HL-60/S4 (cell line): ENCODE measurements around the gene VPS4A.

Experiments
- in situ Hi-C: fragments of 300-500 bp; cut with MboI; formaldehyde crosslinking; loops from 2 replicates; pipeline ENCODE4 v1.14.3; 2022; ENCODE audit warnings: low sequenced_read_pairs

Gene VPS4A

DNA sequence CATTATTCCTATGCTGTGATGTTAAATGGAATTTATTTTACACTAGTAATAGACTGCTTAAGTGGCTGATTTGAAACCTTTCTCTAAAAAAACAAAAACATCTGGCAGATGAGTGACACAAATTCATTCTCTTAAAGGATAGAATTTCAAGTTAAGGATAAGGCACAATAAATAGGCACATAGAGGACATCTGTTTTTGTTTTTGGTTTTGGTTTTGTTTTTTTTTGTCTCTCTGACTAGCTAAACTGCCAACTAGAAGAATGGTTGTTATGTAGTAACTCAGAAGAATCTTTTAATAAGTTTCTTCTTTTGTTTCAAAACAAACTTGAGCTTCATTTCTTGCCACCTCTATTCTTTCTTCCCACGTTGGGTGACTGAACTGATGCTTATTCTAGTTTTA is 5.1 kb upstream of the VPS4A start:
- in situ Hi-C loops = no loop called here

DNA sequence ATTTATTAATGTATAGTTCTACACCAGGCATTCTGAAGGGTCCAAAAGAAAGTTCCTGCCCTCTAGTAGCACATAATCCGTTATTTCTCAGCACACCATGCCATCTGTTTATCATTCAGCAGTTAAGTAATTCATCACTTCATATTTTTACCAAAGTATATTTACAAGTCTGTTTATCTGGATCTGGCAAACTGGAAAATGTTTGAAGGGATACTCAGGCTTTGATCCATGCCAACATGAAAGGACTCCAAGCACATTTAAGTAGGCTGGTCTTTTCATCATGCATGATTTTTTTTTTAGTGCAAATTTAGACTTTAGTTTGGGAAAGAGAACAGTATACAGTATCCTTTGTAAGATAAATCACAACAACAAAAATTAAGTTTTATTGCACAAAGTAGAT is 4.1 kb upstream of the VPS4A start:
- in situ Hi-C loops = no loop called here

DNA sequence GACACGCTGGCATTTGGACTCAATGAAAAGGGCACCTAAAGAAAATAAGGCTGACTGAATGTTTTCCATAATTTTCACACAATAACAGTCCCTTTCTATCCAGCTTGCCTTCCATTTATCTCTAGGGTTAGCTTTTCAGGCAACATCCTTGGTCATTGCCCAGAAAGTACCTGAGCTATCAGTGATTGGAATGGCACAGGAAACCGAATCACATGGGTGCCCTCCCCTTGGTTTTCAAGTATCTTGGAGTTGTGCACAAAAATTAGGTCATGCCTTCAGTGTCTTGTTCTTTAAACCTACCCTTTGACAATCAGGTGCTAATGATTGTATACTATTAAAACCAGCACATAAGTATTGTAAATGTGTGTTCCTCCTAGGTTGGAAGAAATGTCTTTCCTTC is 3.3 kb upstream of the VPS4A start:
- in situ Hi-C loops = no loop called here

DNA sequence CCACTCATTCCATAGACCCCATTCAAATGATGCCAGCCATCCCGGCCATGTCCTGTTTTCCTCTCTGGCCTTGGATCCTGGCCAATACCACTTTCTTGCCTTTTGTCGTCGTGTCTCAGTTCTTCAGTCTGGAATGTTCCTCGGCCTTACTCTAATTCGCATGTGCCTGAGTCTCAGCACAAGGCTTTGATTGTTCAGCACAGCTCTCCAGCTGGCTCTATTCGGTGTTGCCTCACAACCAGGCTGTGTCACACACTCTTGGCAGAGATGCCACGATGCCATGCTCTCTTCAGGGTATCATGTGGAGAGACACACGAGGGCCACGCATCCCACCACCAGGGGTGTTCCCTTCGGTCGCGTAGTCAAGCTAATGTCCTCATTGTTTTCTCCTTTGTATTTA is 1.8 kb upstream of the VPS4A start:
- in situ Hi-C loops = no loop called here

DNA sequence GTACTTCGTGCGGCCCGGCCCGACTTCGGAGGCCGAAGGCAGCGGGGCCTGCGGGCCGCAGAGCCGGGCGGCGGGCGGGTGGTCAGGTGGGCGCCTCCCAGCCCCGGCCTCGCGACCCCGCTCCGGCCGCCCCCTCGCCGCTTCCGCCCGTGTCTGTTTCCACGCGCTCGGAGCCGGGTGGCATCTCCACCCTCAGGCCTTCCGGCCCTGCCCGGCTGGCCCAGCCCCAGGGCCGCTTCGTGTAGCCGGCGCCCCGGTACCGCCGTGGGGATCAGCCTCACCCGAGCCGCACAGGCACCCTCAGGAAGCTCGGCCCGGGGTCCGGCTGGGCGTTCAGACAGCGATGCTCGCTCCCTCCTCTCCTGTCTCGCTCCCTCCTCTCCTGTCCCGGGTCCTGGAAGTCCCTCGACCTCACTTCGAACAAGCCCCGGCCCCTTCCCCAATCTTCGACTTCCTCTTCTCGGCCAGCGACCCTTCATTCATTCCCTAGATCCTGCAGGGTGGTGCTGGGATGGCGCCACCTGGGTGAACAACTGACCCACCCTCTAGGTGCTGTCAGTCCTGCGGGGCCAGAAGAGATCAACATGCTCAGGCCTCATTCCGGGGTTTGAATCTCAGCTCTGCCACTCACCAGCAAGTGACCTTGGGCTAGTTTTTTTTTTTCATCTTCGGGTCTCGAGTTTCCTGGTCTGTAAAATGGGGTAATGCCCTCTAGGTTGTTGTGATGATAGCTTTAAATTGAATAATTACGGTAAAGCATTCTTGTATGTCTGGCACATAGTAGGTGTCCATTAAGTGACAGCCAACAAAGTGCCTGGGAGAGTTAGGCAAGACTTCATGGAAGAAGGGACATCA is 610 bp downstream of the VPS4A start:
- in situ Hi-C loops = no loop called here

DNA sequence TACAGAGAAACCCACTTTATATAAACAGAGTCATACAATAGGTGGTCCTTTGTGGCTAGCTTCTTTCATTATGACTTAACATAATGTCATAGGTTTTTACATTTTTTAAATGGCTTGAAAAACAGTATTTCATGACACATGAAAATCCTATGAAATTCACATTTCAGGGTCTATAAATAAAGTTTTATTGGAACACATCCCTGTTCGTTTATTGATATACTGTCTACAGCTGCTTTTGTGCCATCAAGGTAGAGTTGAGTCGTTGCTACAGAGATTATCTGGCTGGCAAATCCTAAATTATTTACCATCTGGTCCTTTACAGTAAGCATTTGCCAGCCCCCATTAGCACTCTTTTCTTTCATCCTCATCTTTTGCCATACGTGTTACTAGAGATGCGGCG is 2.3 kb downstream of the VPS4A start:
- in situ Hi-C loops = no loop called here

DNA sequence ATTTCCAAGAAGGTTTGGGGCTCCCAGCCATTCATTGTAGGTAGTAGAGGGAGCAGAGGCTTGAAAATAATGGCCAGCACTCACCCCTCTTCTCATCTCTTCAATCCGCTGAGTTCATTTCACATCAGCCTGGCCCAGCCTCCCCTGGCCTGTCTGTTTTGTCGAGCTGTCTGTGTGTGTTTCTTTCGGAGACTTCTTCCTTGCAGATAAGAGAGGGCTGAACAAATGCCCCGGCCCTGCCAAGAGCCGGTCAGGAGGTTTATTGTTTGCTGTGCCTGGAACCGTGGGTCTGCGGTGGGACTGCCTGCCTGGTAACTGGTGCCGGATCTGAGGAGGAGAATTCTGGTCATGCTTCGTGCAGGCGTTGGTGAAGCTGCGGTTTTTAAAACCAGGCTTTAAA is 3.4 kb downstream of the VPS4A start:
- in situ Hi-C loops = no loop called here

DNA sequence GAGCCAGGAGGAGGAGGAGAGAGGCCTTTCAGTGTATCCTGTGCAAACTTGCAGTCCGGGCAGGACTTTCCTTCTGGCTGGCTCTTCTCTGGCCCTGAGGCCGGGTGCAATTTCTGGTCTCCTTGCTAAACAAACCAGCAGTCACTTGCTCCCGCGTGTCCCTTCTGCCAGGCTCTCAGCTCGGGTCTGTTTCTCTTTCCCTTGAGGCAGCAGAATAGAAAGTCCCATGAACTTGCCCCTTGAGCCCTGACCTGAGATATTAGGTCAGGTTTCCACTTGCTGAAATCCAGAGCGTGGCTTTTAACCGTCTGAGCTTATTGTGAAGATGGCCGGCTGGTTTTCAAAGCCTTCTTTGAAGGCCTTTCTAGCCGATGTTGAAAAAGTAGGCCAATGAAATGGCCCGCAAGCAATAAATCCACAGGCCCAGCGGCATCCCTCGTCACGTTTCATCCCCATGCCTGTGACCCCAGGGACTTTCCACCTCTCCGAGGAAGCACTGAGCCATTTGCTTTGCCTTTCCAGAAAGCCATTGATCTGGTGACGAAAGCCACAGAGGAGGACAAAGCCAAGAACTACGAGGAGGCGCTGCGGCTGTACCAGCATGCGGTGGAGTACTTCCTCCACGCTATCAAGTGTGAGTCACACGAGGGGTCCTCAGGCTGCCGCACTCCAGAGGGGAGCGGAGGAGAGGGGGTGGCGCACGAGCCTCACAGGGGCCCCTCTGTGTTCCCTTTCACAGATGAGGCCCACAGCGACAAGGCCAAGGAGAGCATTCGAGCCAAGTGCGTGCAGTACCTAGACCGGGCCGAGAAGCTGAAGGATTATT is 4.5 kb downstream of the VPS4A start:
- in situ Hi-C loops = no loop called here

DNA sequence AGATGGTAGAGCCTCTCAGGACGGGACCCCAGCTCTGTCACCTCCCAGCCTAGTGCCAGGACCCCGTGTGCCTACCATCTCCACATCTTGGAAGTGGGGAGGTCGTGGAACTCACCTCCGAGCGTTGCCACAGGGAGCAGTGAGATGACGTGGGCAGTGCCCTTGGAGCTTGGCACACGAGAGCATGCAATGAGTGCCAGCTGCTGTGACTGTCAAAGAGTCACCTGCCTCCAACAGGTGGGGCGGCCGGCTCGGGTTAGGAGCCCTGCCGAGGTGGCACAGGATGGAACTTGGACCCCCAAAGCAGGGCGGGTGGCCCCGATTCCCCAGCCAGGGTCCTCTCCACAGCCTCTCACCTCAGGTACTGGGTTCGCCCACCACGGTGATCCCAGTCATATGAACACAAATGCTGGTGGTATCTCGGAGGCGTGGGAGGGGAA is 5.5 kb downstream of the VPS4A start:
- in situ Hi-C loops = no loop called here

DNA sequence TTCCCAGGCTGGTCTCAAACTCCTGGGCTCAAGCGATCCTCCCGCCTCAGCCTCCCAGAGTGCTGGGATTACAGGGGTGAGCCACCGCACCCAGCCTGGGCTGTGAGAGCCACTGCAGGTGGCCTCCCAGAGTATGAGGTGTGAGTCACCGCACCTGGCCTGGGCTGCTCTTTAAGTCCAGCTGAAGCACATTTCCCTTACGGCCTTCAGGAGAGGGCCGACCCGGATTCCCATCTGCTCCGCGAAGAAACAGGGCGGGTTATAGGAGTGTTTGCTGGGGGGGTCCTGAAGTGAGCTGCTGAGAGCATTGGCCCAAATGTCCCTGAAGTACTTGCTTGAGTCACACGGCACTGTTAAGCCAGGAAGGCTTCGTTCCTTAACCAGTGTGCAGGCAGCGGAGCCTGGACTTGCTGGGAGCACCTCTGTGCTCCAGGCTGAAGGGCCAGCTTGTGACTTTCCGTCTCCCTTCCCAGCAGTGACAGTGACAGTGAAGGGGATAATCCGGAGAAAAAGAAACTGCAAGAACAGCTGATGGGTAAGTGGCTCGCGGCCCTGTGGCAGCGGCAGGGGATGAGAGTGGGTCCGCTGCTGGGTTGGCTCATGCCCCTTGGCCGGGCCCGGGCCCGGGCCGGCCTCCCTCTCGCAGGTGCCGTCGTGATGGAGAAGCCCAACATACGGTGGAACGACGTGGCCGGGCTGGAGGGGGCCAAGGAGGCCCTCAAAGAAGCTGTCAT is 7.2 kb downstream of the VPS4A start:
- in situ Hi-C loops = no loop called here

DNA sequence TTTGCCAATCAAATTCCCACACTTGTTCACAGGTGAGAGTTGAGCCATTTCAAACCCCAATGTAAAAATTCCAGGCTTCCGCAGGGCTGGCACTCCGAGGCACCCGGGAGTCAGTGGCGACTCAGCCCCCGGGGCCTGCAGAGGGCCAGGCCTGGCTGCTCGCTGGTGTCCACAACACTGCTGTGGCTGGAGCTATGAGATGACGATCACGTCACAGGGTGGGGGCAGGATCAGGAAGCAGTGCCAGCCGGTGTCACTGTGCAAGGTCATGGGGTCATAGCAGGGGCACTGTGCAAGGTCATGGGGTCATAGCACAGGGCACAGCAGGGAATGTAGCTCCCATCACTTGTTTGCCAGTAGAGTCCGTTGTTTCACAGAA is 7.8 kb downstream of the VPS4A start:
- in situ Hi-C loops = no loop called here

DNA sequence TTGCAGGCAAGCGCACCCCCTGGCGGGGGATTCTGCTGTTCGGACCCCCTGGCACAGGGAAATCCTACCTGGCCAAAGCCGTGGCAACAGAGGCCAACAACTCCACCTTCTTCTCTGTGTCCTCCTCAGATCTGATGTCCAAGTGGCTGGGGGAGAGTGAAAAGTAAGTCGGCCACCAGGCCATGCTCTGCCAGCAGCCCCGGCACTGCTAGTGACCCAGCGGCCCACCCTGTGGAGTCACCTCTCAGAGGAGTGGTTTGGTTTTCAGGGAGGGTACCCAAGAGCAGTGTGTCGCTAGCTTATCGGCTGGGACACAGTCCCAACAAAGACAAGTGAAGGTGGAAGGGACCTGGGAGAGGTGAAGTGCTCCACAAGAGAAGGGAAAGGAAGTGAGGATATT is 8.2 kb downstream of the VPS4A start:
- in situ Hi-C loops = no loop called here

DNA sequence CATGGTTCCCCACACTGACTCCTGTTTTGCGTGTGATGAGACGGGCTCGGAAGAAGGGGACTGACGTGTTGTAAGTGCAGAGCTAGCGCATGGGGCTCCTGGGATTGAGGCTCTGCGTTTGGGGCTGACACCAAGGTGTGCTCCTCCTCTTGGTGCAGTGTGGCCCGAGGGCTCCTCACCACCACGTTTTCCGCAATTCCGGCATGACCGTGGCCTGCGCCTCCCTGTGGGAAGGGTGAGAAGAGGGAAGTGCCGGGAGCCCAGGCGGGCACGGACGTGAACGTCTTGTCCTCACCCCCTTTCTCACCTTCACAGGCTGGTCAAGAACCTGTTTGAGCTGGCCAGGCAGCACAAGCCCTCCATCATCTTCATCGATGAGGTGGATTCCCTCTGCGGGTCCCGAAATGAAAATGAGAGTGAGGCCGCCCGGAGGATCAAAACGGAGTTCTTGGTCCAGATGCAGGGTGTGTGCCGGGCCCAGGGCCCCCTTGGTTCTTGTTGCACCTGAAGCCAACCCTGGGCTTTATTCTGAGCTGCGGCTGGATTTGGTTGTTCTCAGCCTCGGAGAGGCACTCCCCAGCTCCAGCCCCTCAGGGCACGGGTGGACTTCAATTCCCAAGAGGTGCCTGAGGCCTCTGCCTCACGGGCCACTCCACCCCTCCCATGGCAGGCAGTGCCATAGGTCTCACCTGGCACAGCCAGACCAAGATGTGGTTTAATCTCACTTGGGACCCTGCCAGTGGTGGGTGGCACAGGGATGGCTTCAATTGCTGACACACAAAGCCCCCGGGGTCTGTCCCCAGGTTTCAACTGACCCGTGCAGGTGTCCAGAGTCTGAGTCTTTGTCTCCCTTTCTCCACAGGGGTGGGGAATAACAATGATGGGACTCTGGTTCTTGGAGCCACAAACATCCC is 8.9 kb downstream of the VPS4A start:
- in situ Hi-C loops = no loop called here

DNA sequence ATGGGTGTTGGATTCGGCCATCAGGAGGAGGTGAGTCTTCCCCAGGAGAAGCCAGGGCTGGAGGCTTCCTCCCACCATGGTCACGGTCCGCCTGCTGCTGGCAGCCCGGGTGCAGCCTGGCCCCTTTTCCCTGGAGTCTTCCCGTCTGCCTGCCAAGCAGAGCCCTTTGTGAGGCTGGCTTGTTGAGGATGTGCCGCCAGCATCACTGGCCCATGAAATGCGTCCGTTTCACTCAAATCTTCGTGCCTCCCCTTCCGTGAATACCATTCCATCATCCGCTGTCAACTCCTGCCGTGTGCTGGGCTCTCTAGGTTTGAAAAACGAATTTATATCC is 9.6 kb downstream of the VPS4A start:
- in situ Hi-C loops = no loop called here

DNA sequence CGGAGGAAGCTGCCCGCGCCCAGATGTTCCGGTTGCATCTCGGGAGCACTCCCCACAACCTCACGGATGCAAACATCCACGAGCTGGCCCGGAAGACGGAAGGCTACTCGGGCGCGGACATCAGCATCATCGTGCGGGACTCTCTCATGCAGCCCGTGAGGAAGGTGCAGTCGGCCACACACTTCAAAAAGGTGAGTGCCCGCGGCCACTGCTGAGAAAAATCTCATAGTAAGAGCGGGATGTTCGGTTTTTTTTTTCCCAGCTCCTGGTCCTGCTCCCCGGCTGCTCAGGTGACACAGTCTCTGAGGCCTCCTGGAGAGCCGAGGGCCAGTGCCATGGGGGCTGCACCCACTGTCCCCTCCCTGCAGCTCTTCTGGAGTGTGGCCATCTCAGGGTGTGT is 9.9 kb downstream of the VPS4A start:
- in situ Hi-C loops = no loop called here

DNA sequence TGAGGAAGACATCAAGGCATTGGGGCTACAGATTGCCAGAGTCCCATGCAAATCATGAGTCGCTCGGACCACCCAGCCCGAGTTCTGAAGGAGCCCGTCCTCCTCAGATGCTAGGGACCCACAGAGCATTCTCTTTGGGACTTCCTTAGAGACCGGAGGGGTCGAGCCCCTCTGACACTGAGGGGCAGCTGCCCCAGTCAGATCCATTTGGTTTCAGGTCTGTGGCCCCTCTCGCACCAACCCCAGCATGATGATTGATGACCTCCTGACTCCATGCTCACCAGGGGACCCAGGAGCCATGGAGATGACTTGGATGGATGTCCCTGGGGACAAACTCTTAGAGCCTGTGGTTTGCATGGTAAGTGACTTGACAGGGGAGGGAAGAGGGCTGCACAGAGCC is 11.2 kb downstream of the VPS4A start:
- in situ Hi-C loops = no loop called here

DNA sequence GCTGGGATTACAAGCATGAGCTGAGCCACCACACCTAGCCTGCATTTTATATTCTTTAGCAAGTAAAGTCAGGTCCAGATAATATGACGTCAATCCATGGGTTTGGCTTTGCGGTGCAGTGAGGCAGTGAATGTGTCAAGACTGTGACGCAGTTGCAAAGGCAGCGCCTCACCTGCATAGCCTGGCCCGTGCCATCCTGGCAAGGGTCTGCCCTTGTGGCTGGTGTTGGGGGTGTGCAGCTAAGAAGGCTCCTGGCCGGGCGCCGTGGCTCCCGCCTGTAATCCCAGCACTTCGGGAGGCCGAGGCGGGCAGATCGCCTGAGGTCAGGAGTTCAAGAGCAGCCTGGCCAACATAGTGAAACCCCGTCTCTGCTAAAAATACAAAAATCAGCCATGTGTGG is 12.3 kb downstream of the VPS4A start:
- in situ Hi-C loops = no loop called here

DNA sequence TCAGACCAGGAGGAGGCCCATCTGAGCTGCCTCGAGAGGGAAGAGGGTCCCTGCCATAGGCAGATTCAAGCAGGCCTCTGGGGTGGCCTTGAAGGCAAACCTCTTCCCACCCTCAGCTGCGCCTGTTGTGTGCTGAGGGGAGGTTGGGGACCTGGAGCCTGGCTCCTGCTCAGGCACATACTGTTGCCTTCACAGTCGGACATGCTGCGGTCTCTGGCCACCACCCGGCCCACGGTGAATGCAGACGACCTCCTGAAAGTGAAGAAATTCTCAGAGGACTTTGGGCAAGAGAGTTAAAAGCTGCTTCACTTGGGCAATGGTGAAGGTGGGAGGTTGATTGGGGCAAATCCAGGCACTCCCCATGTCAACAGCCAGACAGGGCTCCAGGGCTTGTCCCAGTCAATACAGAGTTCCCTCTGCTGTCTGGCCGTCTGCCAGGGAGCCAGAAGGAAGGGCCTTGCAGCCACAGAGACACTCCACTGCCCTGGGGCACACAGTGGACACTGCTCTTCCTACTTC is 12.9 kb downstream of the VPS4A start:
- in situ Hi-C loops = no loop called here

DNA sequence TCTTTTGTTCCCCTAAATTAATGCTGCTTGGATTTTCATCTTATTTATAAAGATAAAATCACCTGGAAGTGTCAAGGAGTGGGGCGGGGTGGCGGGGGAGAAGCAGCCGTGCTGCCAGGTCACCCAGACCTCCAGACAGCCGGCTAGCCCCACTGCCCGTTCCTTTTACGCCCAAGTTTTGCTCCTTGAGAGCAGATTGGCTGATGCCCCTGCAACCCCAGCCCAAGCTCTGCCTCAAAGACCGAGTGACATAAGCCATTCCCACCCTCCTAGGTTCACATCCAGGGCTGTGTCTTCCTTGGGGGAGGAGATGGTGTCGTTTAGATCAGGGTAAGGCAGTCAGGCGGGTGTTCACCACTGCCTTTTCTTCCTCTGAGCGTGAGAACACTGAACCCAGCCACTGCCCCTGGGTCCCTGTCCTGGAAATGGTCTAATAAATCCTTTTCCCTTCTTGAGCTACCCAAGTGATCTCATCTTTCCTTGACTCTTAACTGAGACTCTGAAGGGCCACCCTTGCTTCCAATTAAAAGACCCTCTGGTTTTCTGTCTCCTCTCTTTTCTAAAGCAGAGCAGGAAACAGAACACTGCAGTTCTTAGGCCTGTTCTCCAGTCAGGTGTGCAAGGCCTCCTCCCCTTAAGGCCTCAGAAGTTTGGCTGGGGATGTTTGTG is 13.6 kb downstream of the VPS4A start:
- in situ Hi-C loops = no loop called here

DNA sequence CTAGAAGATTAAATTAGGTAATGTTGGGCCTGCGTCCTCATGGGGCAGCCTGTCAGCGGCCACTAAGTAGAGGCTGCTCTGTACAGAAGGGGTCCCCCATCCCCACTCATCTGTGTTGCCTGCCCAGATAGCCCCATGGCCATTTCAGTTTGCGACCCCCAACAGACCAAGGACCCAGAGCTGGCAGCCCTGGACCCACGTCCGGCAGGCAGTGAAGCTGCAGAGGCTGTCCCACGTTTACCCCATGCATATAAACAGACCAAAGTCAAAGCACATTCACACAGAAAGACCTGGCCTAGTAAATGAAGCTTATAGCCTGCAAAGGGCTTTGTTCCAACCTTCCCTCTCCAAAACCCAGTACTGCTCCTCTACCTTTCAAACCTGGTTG is 14.6 kb downstream of the VPS4A start:
- in situ Hi-C loops = no loop called here
